Measurements from ENCODE around the gene MRPL17.

Gene MRPL17

GRCh38 chr11:6681949-6682348 is 1.2 kb downstream of the MRPL17 start:
- DNase-seq: no peak

GRCh38 chr11:6681505-6681904 is 1.6 kb downstream of the MRPL17 start:
- DNase-seq: no peak

GRCh38 chr11:6677018-6677417 is 6.1 kb downstream of the MRPL17 start:
- no peak for DNase-seq

GRCh38 chr11:6674862-6675261 is 8.3 kb downstream of the MRPL17 start:
- DNase-seq: no peak

- DNase-seq: no peak
Observed at GRCh38 chr11:6674219-6674597, 8.9 kb downstream of the MRPL17 start.

- DNase-seq: no peak
Observed at GRCh38 chr11:6673523-6674218, 9.5 kb downstream of the MRPL17 start.

- DNase-seq: no peak
Observed at GRCh38 chr11:6671991-6672390, 11.1 kb downstream of the MRPL17 start.

GRCh38 chr11:6670202-6670830 is 12.8 kb downstream of the MRPL17 start:
- DNase-seq: peak; percentile 47

- DNase-seq: peak; percentile 65
Observed at GRCh38 chr11:6667733-6668374, 15.3 kb downstream of the MRPL17 start.

- DNase-seq: peak; percentile 45
Observed at GRCh38 chr11:6666302-6667183, 16.6 kb downstream of the MRPL17 start.

GRCh38 chr11:6664551-6664950 is 18.6 kb downstream of the MRPL17 start:
- DNase-seq: no peak

- no peak for DNase-seq
Observed at GRCh38 chr11:6663794-6664469, 19.2 kb downstream of the MRPL17 start.

- DNase-seq: no peak
Observed at GRCh38 chr11:6660712-6661111, 22.4 kb downstream of the MRPL17 start.

GRCh38 chr11:6658647-6659046 is 24.5 kb downstream of the MRPL17 start:
- DNase-seq: no peak

- no peak for DNase-seq
Observed at GRCh38 chr11:6657346-6657745, 25.8 kb downstream of the MRPL17 start.

GRCh38 chr11:6656936-6657335 is 26.2 kb downstream of the MRPL17 start:
- DNase-seq: no peak

GRCh38 chr11:6656584-6656915 is 26.6 kb downstream of the MRPL17 start:
- no peak for DNase-seq

GRCh38 chr11:6655790-6656583 is 27.2 kb downstream of the MRPL17 start, which contains the start of gene DCHS1:
TSS of gene DCHS1 (minus strand) at chr11:6655809. CDS start at chr11:6641613, 14,196 bp downstream.
- DNase-seq: no peak

GRCh38 chr11:6655020-6655789 is 27.9 kb downstream of the MRPL17 start:
- DNase-seq: no peak

GRCh38 chr11:6654281-6655019 is 28.7 kb downstream of the MRPL17 start:
- DNase-seq: no peak

All from activated CD4-positive, alpha-beta T cell treated with anti-CD3 and anti-CD28 coated beads, Interleukin-2, Interleukin-6, amounts not matched to agents 100 ng/mL and 50 ng/mL, durations not matched to agents 16 hours and 8 hours (primary cell).